A673 (cell line): ENCODE measurements around the gene PUS3.

Source experiments
- CTCF ChIP-seq: fragments of 300-800, 200-600 bp; sonication (generic); conservative IDR thresholded peaks from 2 replicates; pipeline ENCODE4 v1.5.1; 2017; ENCODE audit warnings: low read depth, mild to moderate bottlenecking, antibody characterized with exemption, low read length, moderate library complexity, mixed read lengths
- EZH2 ChIP-seq: fragments of 200-600 bp; sonication (generic); IDR thresholded peaks from 2 replicates; pipeline ENCODE4 v1.6.1; 2017; ENCODE audit warnings: borderline replicate concordance, low read depth, mild to moderate bottlenecking, mixed read lengths, antibody characterized with exemption, low read length; ENCODE audit not compliant: poor library complexity, severe bottlenecking

DNA sequence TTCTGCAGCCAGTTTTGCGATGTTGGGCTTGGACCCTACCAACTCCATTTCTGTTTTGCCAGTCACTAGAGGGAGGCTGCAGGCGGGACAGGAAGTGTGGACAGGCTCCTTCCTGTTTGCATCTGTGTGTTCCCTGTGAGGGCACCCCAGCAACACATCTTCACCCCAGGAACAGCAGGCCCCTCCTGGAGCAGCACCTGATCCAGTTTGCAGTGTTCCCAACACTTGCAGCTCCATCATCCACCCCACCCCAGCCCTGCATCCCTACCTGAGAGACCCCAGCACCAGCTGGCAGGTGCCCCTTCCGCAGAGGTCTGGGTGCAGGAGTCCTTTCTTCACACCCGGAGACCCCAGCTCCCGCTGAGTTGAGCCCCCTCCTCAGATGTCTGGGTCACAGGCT is 35.4 kb upstream of the PUS3 start:
- TF ChIP-seq CTCF (no peak), EZH2 (no peak)
